Activated B cell treated with CpG ODN at 0.5 μM for 24 hours (primary cell): ENCODE measurements around the gene ITGB3BP. TPM values are rescaled to one million over a fixed set of nuclear protein-coding genes. Genes with fewer than 3 reads are reported as not detected.

Experiments used
- ATAC-seq: fragments of 200-7000 bp; cut with Tn5 transposase; one replicate; pipeline ENCODE4 v1.10.0; 2021; ENCODE audit warnings: low read depth, mild to moderate bottlenecking, moderate library complexity
- CTCF ChIA-PET: fragments of 350-600 bp; sonication (Branson Sonifier 250); formaldehyde crosslinking; loops from one replicate; lab custom pipeline; 2021; ENCODE audit warnings: antibody characterized with exemption; lab: Charles Lee
- POLR2A ChIA-PET: fragments of 350-600 bp; sonication (Branson Sonifier 250); formaldehyde crosslinking; loops from one replicate; lab custom pipeline; 2021; ENCODE audit warnings: antibody characterized with exemption; lab: Charles Lee
- DNase-seq: peaks from one replicate; pipeline ENCODE4 v3.0.0; 2022
- H3K27ac Mint-ChIP-seq: one replicate; pipeline ENCODE4 v1.8.0; 2020; ENCODE audit warnings: mixed read lengths
- H3K27me3 Mint-ChIP-seq: one replicate; pipeline ENCODE4 v1.8.0; 2021; ENCODE audit warnings: mixed read lengths
- H3K36me3 Mint-ChIP-seq: one replicate; pipeline ENCODE4 v1.8.0; 2021; ENCODE audit warnings: low read depth, mixed read lengths
- H3K4me1 Mint-ChIP-seq: one replicate; pipeline ENCODE4 v1.8.0; 2021; ENCODE audit warnings: mixed read lengths
- H3K4me3 Mint-ChIP-seq: one replicate; pipeline ENCODE4 v1.8.0; 2020; ENCODE audit warnings: mild to moderate bottlenecking, mixed read lengths
- H3K9me3 Mint-ChIP-seq: one replicate; pipeline ENCODE4 v1.8.0; 2020; ENCODE audit warnings: mixed read lengths
- CTCF ChIP-seq: fragments of 200-600 bp; IDR thresholded peaks from one replicate; pipeline ENCODE4 v1.8.0; 2022; ENCODE audit warnings: antibody characterized with exemption, mild to moderate bottlenecking
- intact Hi-C: fragments of 100-400 bp; cut with micrococcal nuclease; formaldehyde crosslinking; loops from one replicate; pipeline ENCODE4 v1.15.1; 2024
- total RNA-seq: library from RNA; stranded (reverse); gene quantifications from 2 replicates; pipeline ENCODE4 v1.2.3, GENCODE V29; 2022

Gene ITGB3BP
- total RNA-seq, 1 donor from 2014 or later: 24.9 TPM

GRCh38 chr1:63516629-63517028, 6.4 kb downstream of the ITGB3BP start:
- H3K4me3 Mint-ChIP-seq: no peak overlapping the region

GRCh38 chr1:63512584-63512983, 10.4 kb downstream of the ITGB3BP start:
- Mint-ChIP-seq H3K36me3 (peaks cover 3% of the 10 kb centered on the region), H3K27ac (no peak overlapping the region), H3K27me3 (no peaks in the 10 kb centered on the region), H3K9me3 (no peaks in the 10 kb centered on the region), H3K4me1 (peaks cover 2% of the 10 kb centered on the region), H3K4me3 (no peak overlapping the region)
- ChIA-PET CTCF (no interaction called here), POLR2A (no interaction called here)
- ATAC-seq: no peak
- no peak for DNase-seq
- no peak for TF ChIP-seq CTCF
- intact Hi-C loops: no loop called here

More at GRCh38 chr1:63516629-63517028, 6.4 kb downstream of the ITGB3BP start:
- TF ChIP-seq CTCF: no peak
- no peaks in the 10 kb centered on the region for H3K36me3 Mint-ChIP-seq
- no peaks in the 10 kb centered on the region for H3K27me3 Mint-ChIP-seq
- CTCF ChIA-PET: no interaction called here
- no peaks in the 10 kb centered on the region for H3K9me3 Mint-ChIP-seq
- intact Hi-C loops: no loop called here
- no peak for DNase-seq
- POLR2A ChIA-PET: interaction anchor here (0.6 kb wide), 1 partner anchor 24 kb away, joined by 5 read pairs; no protein-coding TSS in a partner anchor
- H3K27ac Mint-ChIP-seq: no peak overlapping the region
- peaks cover 2% of the 10 kb centered on the region for H3K4me1 Mint-ChIP-seq
- no peak for ATAC-seq

GRCh38 chr1:63509718-63510117, 13.3 kb downstream of the ITGB3BP start:
- H3K27me3 Mint-ChIP-seq: no peaks in the 10 kb centered on the region

GRCh38 chr1:63506782-63507181, 16.2 kb downstream of the ITGB3BP start:
- Mint-ChIP-seq H3K4me3 (no peak overlapping the region), H3K4me1 (no peaks in the 10 kb centered on the region), H3K27me3 (no peaks in the 10 kb centered on the region), H3K36me3 (peaks cover 15% of the 10 kb centered on the region), H3K27ac (no peak overlapping the region), H3K9me3 (no peaks in the 10 kb centered on the region)
- ChIA-PET POLR2A (no interaction called here), CTCF (no interaction called here)
- DNase-seq: no peak
- intact Hi-C loops: no loop called here
- no peak for ATAC-seq
- no peak for TF ChIP-seq CTCF

More at GRCh38 chr1:63509718-63510117, 13.3 kb downstream of the ITGB3BP start:
- no peaks in the 10 kb centered on the region for H3K9me3 Mint-ChIP-seq
- H3K4me3 Mint-ChIP-seq: no peak overlapping the region
- CTCF ChIA-PET: no interaction called here
- ATAC-seq: no peak
- H3K27ac Mint-ChIP-seq: no peak overlapping the region
- POLR2A ChIA-PET: no interaction called here
- no peak for TF ChIP-seq CTCF
- DNase-seq: no peak
- peaks cover 15% of the 10 kb centered on the region for H3K36me3 Mint-ChIP-seq
- H3K4me1 Mint-ChIP-seq: no peaks in the 10 kb centered on the region
- intact Hi-C loops: no loop called here

GRCh38 chr1:63501256-63501655, 21.8 kb downstream of the ITGB3BP start:
- H3K27me3 Mint-ChIP-seq: no peaks in the 10 kb centered on the region
- no peak overlapping the region for H3K4me3 Mint-ChIP-seq
- no peak for ATAC-seq
- POLR2A ChIA-PET: no interaction called here
- DNase-seq: no peak
- H3K27ac Mint-ChIP-seq: no peak overlapping the region
- no peak for TF ChIP-seq CTCF
- peaks cover 6% of the 10 kb centered on the region for H3K36me3 Mint-ChIP-seq
- intact Hi-C loops: no loop called here
- no peaks in the 10 kb centered on the region for H3K9me3 Mint-ChIP-seq
- CTCF ChIA-PET: no interaction called here
- H3K4me1 Mint-ChIP-seq: no peaks in the 10 kb centered on the region
